AG20443 (cell line): ENCODE data around the gene COG1.

ENCODE experiments used
- DNase-seq: peaks from one replicate; pipeline ENCODE4 v3.0.0; 2012; ENCODE audit warnings: low spot score, mixed read lengths

COG1 gene

GRCh38 chr17:73168667-73169066 is 24.2 kb upstream of the COG1 start:
- no peak for DNase-seq

- DNase-seq = no peak
Observed at GRCh38 chr17:73170324-73170723, 22.5 kb upstream of the COG1 start.

DNA sequence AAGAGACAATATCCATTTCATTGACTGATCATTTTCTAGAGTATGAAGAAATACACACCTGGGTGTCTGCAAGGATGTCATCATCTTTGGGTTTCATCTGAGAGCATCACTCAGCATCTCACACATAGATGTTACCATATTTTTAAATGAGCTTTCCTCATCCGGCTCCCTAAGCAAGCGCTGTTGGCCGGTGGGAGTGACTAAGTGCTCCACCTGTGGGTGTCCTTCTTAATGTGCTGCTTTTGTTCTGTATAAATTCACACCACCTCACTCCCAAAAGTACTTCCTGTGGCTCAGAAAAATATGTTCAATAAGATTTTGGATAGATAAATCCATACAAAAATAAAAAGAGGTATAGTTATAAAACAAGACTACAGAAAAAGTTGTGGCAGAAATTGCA is 20.6 kb upstream of the COG1 start:
- DNase-seq = no peak

DNA sequence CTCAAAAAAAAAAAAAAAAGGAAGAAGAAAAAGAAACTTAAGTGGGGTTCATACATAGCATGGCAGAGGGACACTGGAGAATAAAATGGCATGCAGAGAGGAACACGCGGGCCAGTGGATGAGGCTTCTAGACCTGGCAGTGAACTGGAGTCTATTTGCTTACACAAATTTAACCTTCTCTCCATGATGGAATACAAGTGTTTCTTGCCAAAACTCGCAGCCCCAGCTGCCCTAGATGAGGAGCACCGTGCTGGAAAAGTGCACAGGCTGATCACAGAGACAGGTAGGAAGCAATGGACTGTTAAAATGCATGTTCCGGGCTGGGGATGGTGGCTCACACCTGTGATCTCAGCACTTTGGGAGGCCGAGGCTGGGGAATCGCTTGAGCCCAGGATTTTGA is 18.7 kb upstream of the COG1 start:
- DNase-seq = no peak

DNA sequence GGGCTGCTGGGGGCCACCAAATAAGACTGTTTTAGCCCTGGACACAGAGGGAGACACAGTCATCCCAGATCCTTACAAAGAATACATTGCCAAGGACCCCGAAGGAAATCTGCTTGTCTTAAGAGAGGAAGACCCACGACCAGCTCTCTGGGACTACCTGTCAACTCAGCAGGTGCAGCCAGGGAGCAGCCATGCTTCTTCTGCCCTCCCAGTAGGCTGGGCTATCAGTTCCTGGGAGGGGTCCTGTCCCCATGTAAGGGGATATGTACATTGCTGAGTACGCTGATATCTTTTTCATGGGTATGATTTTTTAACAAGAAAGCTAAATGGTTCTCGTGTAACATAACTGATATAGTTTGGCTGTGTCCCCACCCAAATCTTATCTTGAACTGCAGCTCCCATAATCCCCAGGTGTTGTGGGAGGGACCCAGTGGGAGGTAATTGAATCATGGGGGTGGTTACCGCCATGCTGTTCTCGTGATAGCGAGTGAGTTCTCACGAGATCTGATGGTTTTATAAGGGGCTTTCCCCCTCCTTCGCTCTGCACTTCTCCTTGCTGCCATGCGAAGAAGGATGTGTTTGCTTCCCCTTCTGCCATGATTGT is 16.8 kb upstream of the COG1 start:
- DNase-seq = no peak

DNA sequence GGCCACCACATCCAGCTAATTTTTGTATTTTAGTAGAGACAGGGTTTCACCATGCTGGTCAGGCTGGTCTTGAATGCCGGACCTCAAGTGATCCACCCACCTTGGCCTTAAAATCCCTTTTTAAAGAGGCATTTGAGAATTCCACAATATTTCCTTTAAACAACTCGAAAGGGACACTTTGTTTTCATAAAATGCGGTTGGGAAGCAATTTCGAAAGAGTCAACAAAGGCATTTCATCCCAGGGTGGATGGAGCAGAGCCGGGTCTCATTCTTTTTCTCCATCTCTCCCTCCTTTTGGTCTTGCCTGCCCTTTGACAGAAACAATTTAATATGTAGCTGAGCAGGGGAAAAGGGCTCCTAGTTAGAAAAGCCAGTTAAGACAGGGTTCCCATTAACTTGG is 13.5 kb upstream of the COG1 start:
- DNase-seq = no peak

DNA sequence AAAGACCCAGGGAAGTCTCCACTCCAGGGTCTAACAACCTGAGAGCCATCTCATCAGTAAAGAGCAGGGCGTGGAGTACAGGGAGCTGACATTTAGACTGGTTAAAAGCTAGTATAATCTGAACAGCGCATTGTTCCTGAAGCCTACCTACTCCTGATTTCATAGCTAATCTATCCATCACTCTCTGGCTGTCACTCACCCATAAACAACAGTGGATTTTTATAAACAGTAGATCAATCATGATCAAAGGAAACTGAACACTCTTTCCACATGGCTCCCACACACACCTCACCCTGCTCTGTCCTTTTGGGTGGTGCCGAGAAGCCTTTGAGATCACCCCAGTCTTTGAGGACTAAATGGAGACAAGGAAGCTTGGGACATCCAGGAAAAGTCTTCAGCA is 13.0 kb upstream of the COG1 start:
- no peak for DNase-seq

DNA sequence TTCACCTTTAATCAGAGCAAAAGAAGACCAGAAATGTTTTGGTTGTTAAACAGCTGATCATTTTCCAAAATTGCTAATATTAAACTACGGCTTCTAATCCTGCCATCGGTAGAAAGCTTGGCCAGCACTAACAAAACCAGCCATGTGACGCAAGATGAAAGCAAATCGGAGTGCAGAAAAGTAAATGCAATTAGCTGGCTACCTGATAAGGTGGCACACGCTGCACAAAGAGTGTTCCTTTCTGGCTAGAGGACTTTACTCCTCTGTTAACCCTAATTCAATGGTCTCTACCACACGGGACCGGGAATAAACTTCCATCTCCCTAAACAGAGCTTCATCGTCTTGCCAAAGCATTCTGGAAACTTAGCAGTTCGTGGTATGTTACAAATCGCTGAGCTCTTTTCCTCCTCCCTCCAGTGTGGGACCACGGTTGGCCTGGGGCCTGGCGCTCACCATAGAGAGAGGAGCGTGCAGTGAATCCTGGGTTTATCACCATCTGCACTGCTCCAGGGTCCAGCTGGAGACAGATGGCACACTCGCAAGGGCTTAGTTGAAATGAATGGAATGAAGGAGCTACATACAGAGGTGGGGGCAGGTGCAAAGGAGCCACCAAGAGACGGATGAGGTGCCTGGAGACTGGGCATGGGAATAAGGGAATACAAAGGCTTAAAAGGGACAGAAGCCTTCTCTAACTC is 10.1 kb upstream of the COG1 start:
- no peak for DNase-seq

DNA sequence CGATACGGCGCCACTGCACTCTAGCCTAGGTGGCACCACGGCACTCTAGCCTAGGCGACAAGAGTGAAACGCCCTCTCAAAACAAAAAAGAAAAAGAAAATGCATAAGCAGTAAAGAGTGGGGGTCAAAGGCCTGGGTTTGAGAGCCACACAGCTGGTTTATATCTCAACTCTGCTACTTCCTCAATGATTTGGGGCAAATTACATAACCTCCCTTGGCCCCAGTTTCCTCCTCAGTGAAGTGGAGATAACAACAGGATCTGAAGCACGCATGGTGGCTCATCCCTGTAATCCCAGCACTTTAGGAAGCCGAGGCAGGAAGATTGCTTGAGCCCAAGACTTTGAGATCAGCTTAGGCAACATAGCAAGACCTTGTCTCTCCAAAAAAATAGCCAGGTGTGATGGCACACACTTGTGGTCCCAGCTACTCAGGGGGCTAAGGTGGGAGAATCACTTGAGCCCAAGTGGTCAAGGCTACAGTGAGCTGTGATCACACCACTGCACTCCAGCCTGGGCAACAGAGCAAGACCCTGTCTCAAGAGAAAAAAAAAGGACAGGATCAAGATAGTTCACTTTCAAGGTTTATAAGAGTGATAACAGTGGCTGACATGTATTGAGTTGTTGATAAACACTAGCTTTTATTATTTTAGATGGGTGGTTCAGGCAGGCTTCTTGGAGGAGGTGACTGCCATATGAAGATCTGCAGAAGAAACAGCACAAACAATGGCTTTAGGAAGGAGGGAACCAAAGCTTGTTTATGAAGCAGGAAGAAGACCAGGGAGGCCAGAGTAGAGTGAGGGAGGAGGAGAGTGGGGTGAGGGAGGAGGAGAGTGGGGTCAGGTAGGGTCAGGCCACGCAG is 8.5 kb upstream of the COG1 start:
- no peak for DNase-seq

DNA sequence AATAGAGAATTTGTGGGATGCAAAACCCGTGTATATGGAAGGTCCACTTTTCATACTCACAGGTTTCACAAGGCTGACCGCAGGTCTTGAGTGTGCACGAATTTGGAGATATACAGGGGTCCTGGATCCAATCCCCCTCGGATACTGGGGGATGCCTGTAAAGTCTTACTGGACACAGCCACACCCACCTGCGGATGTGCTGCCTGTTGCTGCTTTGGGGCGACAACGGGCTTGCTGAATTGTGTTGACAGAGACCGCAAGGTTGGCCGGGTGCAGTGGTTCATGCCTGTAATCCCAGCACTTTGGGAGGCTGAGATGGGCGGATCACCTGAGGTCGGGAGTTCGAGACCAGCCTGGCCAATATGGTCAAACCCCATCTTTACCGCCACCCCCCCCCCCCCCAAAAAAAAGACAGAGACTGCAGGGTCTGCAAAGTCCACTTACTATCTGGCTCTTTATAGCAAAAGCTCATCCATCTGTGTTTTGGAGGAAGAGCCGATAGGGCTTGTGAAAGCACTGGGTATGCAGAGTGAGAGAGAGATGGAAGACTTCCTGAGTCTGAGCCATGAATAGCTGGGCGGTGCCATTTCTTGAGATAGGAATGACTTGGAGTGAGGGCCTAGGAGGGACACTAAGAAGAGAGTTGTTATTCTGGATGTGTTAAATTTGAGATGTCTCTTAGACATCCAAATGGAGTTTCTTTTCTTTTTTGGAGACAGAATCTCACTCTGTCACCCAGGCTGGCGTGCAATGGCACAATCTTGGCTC is 6.4 kb upstream of the COG1 start:
- no peak for DNase-seq

GRCh38 chr17:73187203-73187769 is 5.6 kb upstream of the COG1 start:
- no peak for DNase-seq

DNA sequence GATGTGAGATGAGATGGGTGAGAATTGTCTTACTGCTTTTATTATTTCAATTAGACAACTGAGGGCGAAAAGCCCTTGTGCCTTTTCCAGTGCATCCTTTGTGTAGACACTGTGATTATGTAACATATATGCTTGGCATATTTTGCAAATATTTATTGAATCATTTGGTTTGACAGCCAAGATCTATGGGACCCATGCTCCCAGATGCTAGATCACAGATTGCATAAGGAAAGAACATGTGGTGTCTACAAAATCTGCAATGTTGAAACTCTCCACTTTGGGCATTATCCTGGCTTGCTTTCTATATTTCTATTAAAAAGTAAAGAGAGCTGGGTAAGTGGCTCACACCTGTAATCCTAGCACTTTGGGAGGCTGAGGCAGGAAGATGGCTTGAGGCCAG is 4.8 kb upstream of the COG1 start:
- no peak for DNase-seq

DNA sequence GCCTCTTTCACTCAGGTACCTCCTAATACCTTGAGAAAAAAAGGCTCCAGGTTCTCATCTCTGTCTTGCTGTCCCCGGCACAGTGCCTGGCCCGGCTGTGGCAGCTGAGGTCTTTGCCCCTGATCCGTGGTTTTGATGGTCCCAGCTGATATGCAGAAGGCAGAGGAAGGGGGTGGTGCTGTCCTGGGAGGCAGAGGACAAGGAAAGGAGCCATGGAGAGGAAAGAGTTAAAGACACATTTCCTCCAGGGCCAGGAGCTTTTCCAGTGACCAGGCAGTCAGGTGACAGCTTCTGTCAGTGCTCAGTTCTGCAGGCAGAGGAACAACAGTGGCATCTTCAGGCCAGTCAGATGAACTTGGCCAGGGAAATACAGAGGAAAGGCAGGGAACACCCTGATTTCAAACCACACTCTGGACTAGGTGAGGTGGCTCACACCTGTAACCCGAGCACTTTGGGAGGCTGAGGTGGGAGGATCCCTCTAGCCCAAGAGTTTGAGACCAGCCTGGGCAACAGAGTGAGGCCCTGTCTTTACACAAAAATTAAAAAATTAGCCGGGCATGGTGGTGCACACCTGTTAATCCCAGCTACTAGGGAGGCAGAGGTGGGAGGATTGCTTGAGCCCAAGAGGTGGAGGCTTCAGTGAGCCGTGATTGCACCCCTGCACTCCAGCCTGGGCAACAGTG is 3.3 kb upstream of the COG1 start:
- DNase-seq = peak; percentile 71

- peak; percentile 73 for DNase-seq
Observed at GRCh38 chr17:73191443-73192205, 1.2 kb upstream of the COG1 start.

DNA sequence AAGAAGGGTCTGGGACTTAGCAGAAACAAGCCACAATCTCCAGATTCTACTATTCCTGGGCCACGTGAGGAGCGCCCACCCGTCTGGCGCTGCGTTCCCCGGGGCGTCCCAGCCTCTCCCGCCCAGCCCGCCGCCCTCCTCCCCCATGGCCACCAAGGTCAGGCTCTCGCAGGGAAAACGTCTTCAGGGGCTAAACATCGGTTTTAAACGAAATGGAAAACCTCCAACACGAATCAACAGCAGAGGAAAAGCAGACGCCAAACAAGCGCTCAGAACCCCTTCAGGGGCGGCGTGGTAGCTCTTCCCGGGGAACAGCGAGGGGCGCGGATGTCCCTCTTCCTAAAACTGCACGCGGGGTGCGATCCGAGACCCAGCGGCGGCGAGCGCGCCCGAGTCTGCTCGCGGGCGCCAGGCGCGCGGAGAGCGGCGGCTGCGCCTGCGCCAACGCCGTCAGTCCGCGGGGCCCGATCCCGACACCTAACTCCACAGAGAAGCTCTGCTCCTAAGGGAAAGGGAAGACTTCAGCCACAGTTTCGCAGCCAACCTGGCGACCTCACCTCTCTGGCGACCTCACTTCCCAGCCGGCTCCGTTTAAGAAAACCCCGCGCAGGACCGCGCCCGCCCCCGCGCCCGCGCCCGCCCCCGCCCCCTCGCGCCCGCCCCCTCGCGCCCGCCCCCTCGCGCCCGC is 505 bp upstream of the COG1 start:
- peak; percentile 93 for DNase-seq

DNA sequence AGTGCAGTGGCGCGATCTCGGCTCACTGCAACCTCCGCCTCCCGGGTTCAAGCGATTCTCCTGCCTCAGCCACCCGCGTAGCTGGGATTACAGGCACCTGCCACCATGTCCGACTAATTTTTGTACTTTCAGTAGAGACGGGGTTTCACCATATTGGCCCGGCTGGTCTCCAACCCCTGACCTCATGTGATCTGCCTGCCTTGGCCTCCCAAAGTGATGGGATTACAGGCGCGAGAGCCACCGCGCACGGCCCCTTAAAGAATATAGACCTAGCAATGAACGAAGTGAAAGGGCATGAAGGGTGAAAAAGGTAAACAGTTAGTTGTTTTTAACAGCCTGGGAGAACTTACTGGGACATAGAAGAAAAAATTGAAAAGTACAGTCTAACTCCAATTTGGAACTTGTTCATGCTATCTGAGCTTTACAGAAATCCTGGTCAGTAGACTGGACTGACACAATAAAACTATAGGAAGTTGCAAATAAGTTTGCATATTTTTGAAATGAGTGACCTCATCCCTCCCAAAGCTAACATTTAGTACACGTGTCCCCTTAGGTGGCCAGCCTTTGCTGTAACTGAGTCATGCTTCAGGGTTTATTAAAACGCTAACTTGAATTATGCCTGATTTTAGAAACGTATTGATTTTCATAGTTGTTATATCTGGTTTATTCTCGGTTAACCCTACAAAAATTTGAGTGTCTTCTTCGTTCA is 1.8 kb downstream of the COG1 start:
- DNase-seq = peak; percentile 27

DNA sequence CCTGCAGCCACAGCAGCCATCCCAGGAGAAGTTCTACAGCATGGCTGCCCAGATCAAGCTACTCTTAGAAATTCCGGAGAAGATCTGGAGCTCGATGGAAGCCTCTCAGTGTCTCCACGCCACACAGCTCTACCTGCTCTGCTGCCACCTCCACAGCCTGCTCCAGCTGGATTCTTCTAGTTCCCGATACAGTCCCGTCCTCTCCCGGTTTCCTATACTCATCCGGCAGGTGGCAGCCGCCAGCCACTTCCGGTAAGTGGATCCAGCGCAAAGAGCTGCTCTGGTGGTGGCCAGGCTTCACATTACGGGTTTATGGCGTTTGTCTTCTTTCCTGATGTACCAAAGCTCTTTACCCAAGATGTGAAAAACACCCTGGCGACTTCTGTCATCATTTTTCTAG is 3.6 kb downstream of the COG1 start:
- no peak for DNase-seq

GRCh38 chr17:73197161-73197560 is 4.3 kb downstream of the COG1 start:
- no peak for DNase-seq

GRCh38 chr17:73198201-73198929 is 5.5 kb downstream of the COG1 start:
- no peak for DNase-seq
